Sigmoid colon (tissue), 7 donors: ENCODE results near the gene CDKN2AIPNL. TPM values are rescaled to one million over a fixed set of nuclear protein-coding genes. Genes with fewer than 3 reads are reported as not detected.

ENCODE experiments used
- DNase-seq: peaks from one replicate; pipeline ENCODE4 v3.0.0-alpha.2; 2019
- H3K27ac ChIP-seq, 4 donors: fragments of 200-600 bp; sonication (generic); one replicate each; pipeline ENCODE4 v1.5.1; 2016 to 2019; ENCODE audit warnings: mild to moderate bottlenecking in 1 of 4
- H3K27me3 ChIP-seq, 3 donors: fragments of 200-600 bp; sonication (generic); one replicate each; pipeline ENCODE4 v1.5.1; 2019; ENCODE audit warnings: mild to moderate bottlenecking in 1 of 3
- H3K36me3 ChIP-seq, 4 donors: fragments of 200-600 bp; sonication (generic); one replicate each; pipeline ENCODE4 v1.5.1; 2016 to 2019
- H3K4me1 ChIP-seq, 4 donors: fragments of 200-600 bp; sonication (generic); one replicate each; pipeline ENCODE4 v1.5.1; 2017 to 2019
- H3K4me3 ChIP-seq, 4 donors: fragments of 200-600 bp; sonication (generic); one replicate each; pipeline ENCODE4 v1.5.1; 2017 to 2019; ENCODE audit warnings: mild to moderate bottlenecking in 2 of 4, moderate library complexity in 1 of 4
- H3K9me3 ChIP-seq, 4 donors: fragments of 200-600 bp in 3 of 4; sonication (generic) in 3 of 4; one replicate each; pipeline versions ENCODE4 v1.5.1 to v1.6.1; 2013 to 2019
- EP300 ChIP-seq, 4 donors: sonication (generic); formaldehyde crosslinking; IDR thresholded peaks; one replicate each; pipeline ENCODE4 v1.6.1; 2017; ENCODE audit warnings: antibody characterized with exemption in 4 of 4
- POLR2A ChIP-seq, 2 donors: fragments of 450-650 bp; IDR thresholded peaks; one replicate each; pipeline ENCODE4 v1.6.1; 2016; ENCODE audit warnings: antibody characterized with exemption in 2 of 2, mild to moderate bottlenecking in 2 of 2, moderate library complexity in 2 of 2
- POLR2AphosphoS5 ChIP-seq, 4 donors: sonication (generic); formaldehyde crosslinking; IDR thresholded peaks; one replicate each; pipeline ENCODE4 v1.6.1; 2017; ENCODE audit warnings: antibody characterized with exemption in 4 of 4
- WGBS, 2 donors: extraction: QIAGEN DNeasy Blood & Tissue Kit; methylation state at CpG; one replicate each; pipeline ENCODE4 v1.1.7; 2013; 5-methylcytosine and 5-hydroxymethylcytosine counted together
- intact Hi-C: fragments of 100-400 bp; cut with DNase I; formaldehyde crosslinking; loops from one replicate; pipeline ENCODE4 v1.15.1; 2023
- polyA plus RNA-seq, 3 donors: library from polyadenylated mRNA; stranded (reverse); fragments of 200-250 nt; gene quantifications; one replicate each; pipeline ENCODE4 v1.2.3, GENCODE V29; 2013
- total RNA-seq, 4 donors: library from RNA; depleted of rRNA; stranded (reverse); fragments of >200 nt; gene quantifications; one replicate each; pipeline ENCODE4 v1.1.0, GENCODE V29; 2016
- TF ChIP-seq, protein P1 (sequence below), 4 experiments: fragments of 450-650 bp in 3 of 4; fragments of 200-600 bp in 1 of 4; IDR thresholded peaks; one replicate each; pipeline ENCODE4 v1.5.1; 2016 to 2019; ENCODE audit warnings: antibody characterized with exemption in 4 of 4, mild to moderate bottlenecking in 3 of 4, moderate library complexity in 2 of 4
- donor health status: healthy with polysubstance abuse.
- donor health status: Bipolar disorder and iron deficiency.
- donor health status: healthy.

Gene CDKN2AIPNL, protein sequence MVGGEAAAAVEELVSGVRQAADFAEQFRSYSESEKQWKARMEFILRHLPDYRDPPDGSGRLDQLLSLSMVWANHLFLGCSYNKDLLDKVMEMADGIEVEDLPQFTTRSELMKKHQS
- total RNA-seq (10 to 100 TPM; 18.9 to 28.5 (median 21.3) TPM), polyA plus RNA-seq (10 to 100 TPM; 20.4 to 42.5 (median 27.2) TPM)

DNA sequence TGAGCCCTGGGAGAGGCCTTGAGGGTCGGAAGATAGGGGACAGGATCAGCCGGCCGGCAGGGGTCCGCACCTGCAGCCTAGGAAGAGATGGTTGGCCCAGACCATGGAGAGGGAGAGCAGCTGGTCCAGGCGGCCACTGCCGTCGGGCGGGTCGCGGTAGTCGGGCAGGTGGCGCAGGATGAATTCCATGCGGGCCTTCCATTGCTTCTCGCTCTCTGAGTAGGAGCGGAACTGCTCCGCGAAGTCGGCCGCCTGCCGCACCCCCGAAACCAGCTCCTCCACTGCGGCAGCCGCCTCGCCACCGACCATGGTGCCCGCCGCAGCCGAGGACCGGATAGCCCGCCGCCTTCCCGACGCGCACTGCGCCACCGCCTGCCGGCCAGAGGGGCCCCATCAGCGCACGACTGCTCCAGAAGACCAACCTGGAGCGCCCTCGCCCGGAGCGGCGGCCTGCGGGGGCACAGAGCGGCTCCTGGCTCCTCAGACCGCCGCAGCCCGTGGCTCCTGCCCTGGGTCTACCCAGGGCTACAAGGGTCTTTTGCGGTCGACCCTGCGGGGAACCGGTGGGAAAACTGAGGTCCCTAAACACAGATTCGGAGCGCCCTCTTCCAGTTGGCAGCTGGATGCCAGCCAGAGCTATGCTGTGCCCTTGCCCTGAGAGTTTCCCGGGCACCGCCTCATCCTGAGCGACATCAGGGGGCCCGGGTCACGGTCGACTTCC lies at the start of gene CDKN2AIPNL:
Gene CDKN2AIPNL (minus strand): TSS at position 336 of the 721 bp plus-strand sequence. CDS start 27 bp downstream, at position 309.
- TF ChIP-seq POLR2AphosphoS5 (IDR thresholded peaks at IDR 0.05) (peak; percentile 64 to 89 (median 86)), EP300 (IDR thresholded peaks at IDR 0.05) (no peak), POLR2A (IDR thresholded peaks at IDR 0.05) (peak; percentile 22 to 46)
- TF ChIP-seq, protein P1, sequence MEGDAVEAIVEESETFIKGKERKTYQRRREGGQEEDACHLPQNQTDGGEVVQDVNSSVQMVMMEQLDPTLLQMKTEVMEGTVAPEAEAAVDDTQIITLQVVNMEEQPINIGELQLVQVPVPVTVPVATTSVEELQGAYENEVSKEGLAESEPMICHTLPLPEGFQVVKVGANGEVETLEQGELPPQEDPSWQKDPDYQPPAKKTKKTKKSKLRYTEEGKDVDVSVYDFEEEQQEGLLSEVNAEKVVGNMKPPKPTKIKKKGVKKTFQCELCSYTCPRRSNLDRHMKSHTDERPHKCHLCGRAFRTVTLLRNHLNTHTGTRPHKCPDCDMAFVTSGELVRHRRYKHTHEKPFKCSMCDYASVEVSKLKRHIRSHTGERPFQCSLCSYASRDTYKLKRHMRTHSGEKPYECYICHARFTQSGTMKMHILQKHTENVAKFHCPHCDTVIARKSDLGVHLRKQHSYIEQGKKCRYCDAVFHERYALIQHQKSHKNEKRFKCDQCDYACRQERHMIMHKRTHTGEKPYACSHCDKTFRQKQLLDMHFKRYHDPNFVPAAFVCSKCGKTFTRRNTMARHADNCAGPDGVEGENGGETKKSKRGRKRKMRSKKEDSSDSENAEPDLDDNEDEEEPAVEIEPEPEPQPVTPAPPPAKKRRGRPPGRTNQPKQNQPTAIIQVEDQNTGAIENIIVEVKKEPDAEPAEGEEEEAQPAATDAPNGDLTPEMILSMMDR (IDR thresholded peaks at IDR 0.05), result peak; percentile 56 to 81 (median 74)
- Histone ChIP-seq H3K36me3 (peaks cover 0 to 7% (median 1%) of the 10 kb centered on the region in 4 donors), H3K4me1 (peaks cover 0 to 27% (median 25%) of the 10 kb centered on the region in 4 donors), H3K27me3 (no peaks in the 10 kb centered on the region), H3K9me3 (no peaks in the 10 kb centered on the region), H3K4me3 (peak within 1 kb of the TSS; percentile 63 to 88 (median 79)), H3K27ac (peak within 1 kb of the TSS; percentile 80 to 87 (median 84))
- WGBS, 2 donors, result 0% methylated on average over 61 of the region's 61 CpGs
- intact Hi-C loops, result loop anchor here (1.0 to 5.0 kb wide), 4 partner anchors 39 to 167 kb away; partner anchors contain the start of gene UBE2B
- peak; percentile 95 for DNase-seq

DNA sequence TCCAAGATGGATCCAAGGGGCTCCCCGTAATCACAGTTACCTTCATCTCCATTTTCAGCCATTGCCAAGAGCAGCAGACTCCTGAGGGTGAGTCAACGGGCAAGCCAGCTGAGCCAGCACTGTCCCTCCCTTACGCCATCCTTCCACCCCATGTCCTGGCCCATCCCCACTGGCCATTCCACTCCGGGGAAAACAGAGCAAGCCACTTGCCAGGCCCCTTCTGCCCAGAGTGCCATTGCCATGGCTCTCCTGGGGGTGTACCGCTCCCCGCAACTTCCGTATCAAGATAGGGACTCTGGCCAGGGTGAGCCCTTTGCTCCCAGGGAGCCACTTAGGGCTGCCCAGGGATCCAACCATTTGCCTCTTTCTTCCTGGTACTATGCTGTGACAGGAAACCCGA lies 48.9 kb upstream of the CDKN2AIPNL start:
- Histone ChIP-seq H3K4me1 (peaks cover 0 to 22% (median 20%) of the 10 kb centered on the region in 4 donors), H3K36me3 (no peaks in the 10 kb centered on the region), H3K27me3 (no peaks in the 10 kb centered on the region), H3K9me3 (no peaks in the 10 kb centered on the region), H3K4me3 (no peak overlapping the region), H3K27ac (no peak overlapping the region)
- WGBS, 2 donors, result 84 to 94% methylated on average over 8 of the region's 8 CpGs
- TF ChIP-seq POLR2A (IDR thresholded peaks at IDR 0.05), result no peak
- TF ChIP-seq POLR2AphosphoS5 (IDR thresholded peaks at IDR 0.05), result no peak
- TF ChIP-seq EP300 (IDR thresholded peaks at IDR 0.05), result no peak
- TF ChIP-seq, protein P1 (IDR thresholded peaks at IDR 0.05), result no peak
- no peak for DNase-seq
- intact Hi-C loops, result no loop called here

DNA sequence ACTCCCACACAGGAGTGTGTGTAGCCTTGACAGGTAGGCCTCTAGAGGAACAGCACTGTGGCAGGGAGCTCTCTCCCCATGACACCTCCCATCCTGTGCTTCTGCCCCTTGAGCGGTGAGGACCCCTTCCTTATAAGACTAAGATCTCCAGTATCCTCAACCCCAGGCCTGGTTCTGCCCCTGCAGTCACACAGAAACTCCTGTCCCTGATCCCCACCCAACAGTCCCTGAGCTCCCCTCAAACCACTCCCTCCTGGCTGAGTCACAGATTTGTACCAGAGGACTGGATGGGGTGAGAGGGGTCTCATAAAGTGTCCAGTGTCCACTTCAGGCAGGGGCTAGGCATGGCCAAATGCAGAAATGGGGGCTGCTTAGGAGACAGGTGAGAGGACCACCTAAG lies 47.8 kb upstream of the CDKN2AIPNL start:
- intact Hi-C loops, result no loop called here
- DNase-seq, result peak; percentile 42

DNA sequence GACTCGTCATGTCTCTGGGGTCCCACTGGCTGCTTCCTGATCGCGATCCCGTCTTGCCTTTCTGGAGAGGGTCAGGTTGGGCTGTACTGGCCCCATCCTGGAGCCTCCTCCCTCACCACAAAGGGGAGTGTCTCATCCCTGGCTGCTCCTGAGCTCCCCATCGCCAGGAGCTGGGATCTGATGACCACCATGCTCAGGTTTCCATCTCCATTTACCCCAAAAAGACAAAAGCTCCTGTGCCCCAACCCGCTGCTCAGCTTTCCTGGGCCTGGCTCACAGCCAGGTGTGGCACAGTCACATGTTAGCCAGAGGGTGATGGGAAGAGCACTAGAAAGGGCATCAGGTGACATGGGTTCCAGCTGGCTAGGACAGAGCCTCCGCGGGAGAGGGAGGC lies 47.3 kb upstream of the CDKN2AIPNL start:
- Histone ChIP-seq H3K27me3 (no peaks in the 10 kb centered on the region), H3K4me3 (no peak overlapping the region), H3K4me1 (peaks cover 0 to 14% (median 12%) of the 10 kb centered on the region in 4 donors), H3K9me3 (no peaks in the 10 kb centered on the region), H3K36me3 (no peaks in the 10 kb centered on the region), H3K27ac (peak overlapping the region in 1 of 4 donors; percentile 13)
- 93 to 94% methylated on average over 8 of the region's 8 CpGs for WGBS, 2 donors
- intact Hi-C loops, result no loop called here
- DNase-seq, result peak; percentile 46
- TF ChIP-seq POLR2A (IDR thresholded peaks at IDR 0.05) (no peak), POLR2AphosphoS5 (IDR thresholded peaks at IDR 0.05) (no peak), EP300 (IDR thresholded peaks at IDR 0.05) (no peak)
- TF ChIP-seq, protein P1 (IDR thresholded peaks at IDR 0.05), result no peak

More for the DNA sequence above, 47.8 kb upstream of the CDKN2AIPNL start:
- H3K36me3 ChIP-seq, result no peaks in the 10 kb centered on the region
- H3K27ac ChIP-seq, result no peak overlapping the region
- TF ChIP-seq POLR2A (IDR thresholded peaks at IDR 0.05) (no peak), POLR2AphosphoS5 (IDR thresholded peaks at IDR 0.05) (no peak), EP300 (IDR thresholded peaks at IDR 0.05) (no peak)
- TF ChIP-seq, protein P1 (IDR thresholded peaks at IDR 0.05), result no peak
- WGBS, 2 donors, result 92 to 96% methylated on average over 1 of the region's 1 CpG
- no peaks in the 10 kb centered on the region for H3K27me3 ChIP-seq
- H3K9me3 ChIP-seq, result no peaks in the 10 kb centered on the region
- no peak overlapping the region for H3K4me3 ChIP-seq
- peaks cover 0 to 14% (median 12%) of the 10 kb centered on the region in 4 donors for H3K4me1 ChIP-seq
